Body of pancreas (tissue), 4 donors: ENCODE results near the gene LIN37. TPM values are rescaled to one million over a fixed set of nuclear protein-coding genes. Genes with fewer than 3 reads are reported as not detected.
"Not testable (repeated sequence)": the region's sequence is repeated elsewhere in the genome, so short reads cannot be mapped to it uniquely, and the experiment has no call there.

ENCODE experiments used
- ATAC-seq: fragments of 150-250 bp; one replicate; pipeline ENCODE4 v1.9.1; 2016
- DNase-seq, 4 donors: peaks; one replicate each; pipeline ENCODE4 v3.0.0-alpha.2; 2019
- H3K27ac ChIP-seq, 4 donors: fragments of 200-600 bp; sonication (generic); 1 replicate in 3 of 4; 2 replicates in 1 of 4; pipeline versions ENCODE4 v1.5.1 to v1.6.1; 2016 to 2019; ENCODE audit warnings: mild to moderate bottlenecking in 1 of 4, mixed read lengths in 1 of 4, moderate library complexity in 1 of 4
- H3K27me3 ChIP-seq, 2 donors: fragments of 200-600 bp; sonication (generic); one replicate each; pipeline ENCODE4 v1.6.0; 2016; ENCODE audit warnings: mild to moderate bottlenecking in 1 of 2
- H3K36me3 ChIP-seq, 2 donors: fragments of 200-600 bp; sonication (generic); replicated peaks in 1 of 2; 2 replicates each; pipeline ENCODE4 v1.5.1; 2016; ENCODE audit warnings: low read depth in 2 of 2; ENCODE audit not compliant: insufficient read depth in 1 of 2
- H3K4me1 ChIP-seq: fragments of 200-600 bp; sonication (generic); one replicate; pipeline ENCODE4 v1.6.0; 2016
- H3K4me3 ChIP-seq, 2 donors: fragments of 200-600 bp; sonication (generic); 1 replicate in 1 of 2; 2 replicates in 1 of 2; pipeline ENCODE4 v1.5.1; 2016 to 2019
- H3K9me3 ChIP-seq, 3 donors: fragments of 200-600 bp; sonication (generic); 1 replicate in 2 of 3; 2 replicates in 1 of 3; pipeline ENCODE4 v1.5.1; 2016
- CTCF ChIP-seq, 7 experiments: fragments of 450-650 bp in 4 of 7; fragments of 200-600 bp in 3 of 7; sonication (generic) in 3 of 7; IDR thresholded peaks; one replicate each; pipeline ENCODE4 v1.5.1; 2016 to 2019; ENCODE audit warnings: antibody characterized with exemption in 7 of 7
- POLR2A ChIP-seq, 3 donors: fragments of 450-650 bp; IDR thresholded peaks; one replicate each; pipeline ENCODE4 v1.6.1; 2016; ENCODE audit warnings: antibody characterized with exemption in 3 of 3, mild to moderate bottlenecking in 2 of 3
- WGBS, 2 donors: methylation state at CpG; one replicate each; pipeline ENCODE4 v1.1.5; 2017; 5-methylcytosine and 5-hydroxymethylcytosine counted together
- intact Hi-C: fragments of 100-400 bp; cut with DNase I; formaldehyde crosslinking; loops from one replicate; pipeline ENCODE4 v1.15.1; 2023
- total RNA-seq, 2 donors: library from RNA; depleted of rRNA; stranded (reverse); fragments of >200 nt; gene quantifications; one replicate each; pipeline ENCODE4 v1.1.0, GENCODE V29; 2016

LIN37 gene
- total RNA-seq, 2 donors from 2014 or later, result 6.7 to 7.6 TPM

DNA sequence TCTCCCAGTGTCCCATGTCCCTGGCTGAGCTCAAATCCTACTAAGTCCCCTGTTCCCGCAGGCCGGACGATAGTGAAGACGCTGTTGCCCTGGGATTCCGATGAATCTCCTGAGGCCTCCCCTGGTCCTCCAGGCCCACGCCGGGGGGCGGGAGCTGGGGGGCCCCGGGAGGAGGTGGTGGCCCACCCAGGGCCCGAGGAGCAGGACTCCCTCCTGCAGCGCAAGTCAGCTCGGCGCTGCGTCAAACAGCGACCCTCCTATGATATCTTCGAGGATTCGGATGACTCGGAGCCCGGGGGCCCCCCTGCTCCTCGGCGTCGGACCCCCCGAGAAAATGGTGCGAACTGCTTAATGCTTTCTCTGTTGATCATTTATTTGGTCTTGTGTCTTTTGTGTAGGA is 24.7 kb upstream of the LIN37 start:
- H3K4me1 ChIP-seq, result peaks cover 15% of the 10 kb centered on the region
- H3K36me3 ChIP-seq, result peaks cover 27 to 54% of the 10 kb centered on the region in 2 donors
- no peaks in the 10 kb centered on the region for H3K9me3 ChIP-seq
- no peak for ATAC-seq
- H3K27ac ChIP-seq, result no peak overlapping the region
- 90 to 94% methylated on average over 18 to 22 of the region's 24 CpGs for WGBS, 2 donors
- DNase-seq, result no peak
- TF ChIP-seq CTCF (IDR thresholded peaks at IDR 0.05) (no peak), POLR2A (IDR thresholded peaks at IDR 0.05) (no peak)
- intact Hi-C loops, result no loop called here
- H3K4me3 ChIP-seq, result no peak overlapping the region
- H3K27me3 ChIP-seq, result no peaks in the 10 kb centered on the region

DNA sequence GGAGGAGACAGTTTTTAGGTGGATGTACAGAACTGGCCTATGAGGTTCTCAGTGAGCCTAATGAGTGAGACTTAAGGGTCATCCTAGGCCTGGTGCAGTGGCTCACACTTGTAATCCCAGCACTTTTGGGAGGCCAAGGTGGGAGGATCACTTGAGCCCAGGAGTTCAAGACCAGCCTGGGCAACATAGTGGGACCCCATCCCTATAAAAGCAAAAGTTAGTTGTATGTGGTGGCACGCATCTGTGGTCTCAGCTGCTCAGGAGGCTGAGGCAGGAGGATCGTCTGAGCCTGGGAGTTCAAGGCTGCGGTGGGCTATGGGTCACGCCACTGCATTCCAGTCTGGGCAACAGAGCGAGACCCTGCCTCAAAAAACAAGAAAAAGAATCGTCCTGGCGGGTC is 24.2 kb upstream of the LIN37 start:
- H3K4me3 ChIP-seq, H3K27me3 ChIP-seq, H3K9me3 ChIP-seq, DNase-seq, intact Hi-C loops, H3K27ac ChIP-seq, ATAC-seq: not testable (repeated sequence)
- Histone ChIP-seq H3K4me1 (peaks cover 11% of the 10 kb centered on the region), H3K36me3 (peaks cover 27 to 57% of the 10 kb centered on the region in 2 donors)
- WGBS, 2 donors, result 87 to 89% methylated on average over 7 of the region's 7 CpGs

DNA sequence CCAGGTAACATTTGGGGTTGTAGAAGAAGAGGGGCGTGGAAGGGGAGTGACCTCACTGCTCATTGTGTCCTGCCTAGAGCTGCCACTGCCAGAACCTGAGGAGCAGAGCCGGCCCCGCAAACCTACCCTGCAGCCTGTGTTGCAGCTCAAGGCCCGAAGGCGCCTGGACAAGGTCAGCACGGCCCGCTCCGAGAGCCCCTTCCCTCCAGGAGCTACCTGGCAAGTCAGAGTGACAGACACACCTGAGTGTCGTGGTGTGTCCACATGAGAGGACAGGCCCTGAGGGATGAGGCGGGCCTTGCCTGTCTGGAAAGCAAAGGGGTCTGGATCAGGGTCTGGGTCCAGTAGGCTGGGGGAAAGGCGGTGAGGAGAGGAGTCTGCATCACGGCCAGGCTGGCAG is 23.8 kb upstream of the LIN37 start:
- H3K4me1 ChIP-seq, result peaks cover 6% of the 10 kb centered on the region
- no peak for ATAC-seq
- no peak for DNase-seq
- H3K4me3 ChIP-seq, result no peak overlapping the region
- H3K9me3 ChIP-seq, result no peaks in the 10 kb centered on the region
- WGBS, 2 donors, result 90 to 94% methylated on average over 2 to 12 of the region's 12 CpGs
- intact Hi-C loops, result no loop called here
- TF ChIP-seq POLR2A (IDR thresholded peaks at IDR 0.05), result no peak
- no peak for TF ChIP-seq CTCF (IDR thresholded peaks at IDR 0.05)
- H3K27me3 ChIP-seq, result no peaks in the 10 kb centered on the region
- H3K27ac ChIP-seq, result no peak overlapping the region
- peaks cover 27 to 61% of the 10 kb centered on the region in 2 donors for H3K36me3 ChIP-seq

DNA sequence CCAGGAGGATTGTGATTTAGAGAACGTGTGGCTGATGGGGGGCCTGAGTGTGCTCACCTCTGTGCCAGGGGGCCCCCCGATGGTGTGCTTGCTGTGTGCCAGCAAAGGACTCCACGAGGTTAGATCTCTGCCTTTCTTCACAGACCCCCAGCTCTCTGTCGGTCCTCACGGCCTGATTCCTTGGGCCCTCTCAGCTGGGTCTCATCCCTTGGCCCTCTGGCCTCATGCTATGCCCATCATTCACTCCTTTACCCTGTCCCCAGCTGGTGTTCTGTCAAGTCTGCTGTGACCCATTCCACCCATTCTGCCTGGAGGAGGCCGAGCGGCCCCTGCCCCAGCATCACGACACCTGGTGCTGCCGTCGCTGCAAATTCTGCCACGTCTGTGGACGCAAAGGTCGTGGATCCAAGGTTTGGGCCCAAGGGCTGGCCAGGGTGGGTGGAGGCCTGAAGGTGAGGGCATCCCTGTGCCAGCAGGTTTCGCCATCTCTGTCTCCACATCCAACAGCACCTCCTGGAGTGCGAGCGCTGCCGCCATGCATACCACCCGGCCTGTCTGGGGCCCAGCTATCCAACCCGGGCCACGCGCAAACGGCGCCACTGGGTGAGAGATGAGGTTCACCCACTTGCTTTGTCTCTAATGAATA is 23.0 kb upstream of the LIN37 start:
- H3K27ac ChIP-seq, result no peak overlapping the region
- H3K9me3 ChIP-seq, result no peaks in the 10 kb centered on the region
- no peaks in the 10 kb centered on the region for H3K4me1 ChIP-seq
- intact Hi-C loops, result no loop called here
- ATAC-seq, result no peak
- H3K4me3 ChIP-seq, result no peak overlapping the region
- 91 to 95% methylated on average over 19 to 22 of the region's 23 CpGs for WGBS, 2 donors
- no peaks in the 10 kb centered on the region for H3K27me3 ChIP-seq
- H3K36me3 ChIP-seq, result peaks cover 24 to 66% of the 10 kb centered on the region in 2 donors
- TF ChIP-seq CTCF (IDR thresholded peaks at IDR 0.05) (no peak), POLR2A (IDR thresholded peaks at IDR 0.05) (no peak)
- DNase-seq, result no peak

GRCh38 chr19:35727053-35727955 is 21.1 kb upstream of the LIN37 start:
- intact Hi-C loops, result no loop called here
- 85 to 92% methylated on average over 7 to 20 of the region's 25 CpGs for WGBS, 2 donors
- Histone ChIP-seq H3K27me3 (no peaks in the 10 kb centered on the region), H3K36me3 (peaks cover 29 to 76% of the 10 kb centered on the region in 2 donors), H3K27ac (no peak overlapping the region), H3K9me3 (no peaks in the 10 kb centered on the region), H3K4me3 (no peak overlapping the region), H3K4me1 (no peaks in the 10 kb centered on the region)
- TF ChIP-seq CTCF (IDR thresholded peaks at IDR 0.05) (no peak), POLR2A (IDR thresholded peaks at IDR 0.05) (no peak)
- DNase-seq (no peak), ATAC-seq (no peak)
